Measurements from ENCODE around the gene UST. TPM values are rescaled to one million over a fixed set of nuclear protein-coding genes. Genes with fewer than 3 reads are reported as not detected.

UST gene
- total RNA-seq, 1 donor from 2014 or later, result 9.7 TPM

GRCh38 chr6:149065658-149066556 is 319.1 kb downstream of the UST start:
- TF ChIP-seq CTCF (conservative IDR thresholded peaks at IDR 0.05), result no peak
- DNase-seq (ENCODE audit: extremely low spot score, unreplicated experiment), result no peak
- H3K9me3 Mint-ChIP-seq, result no peaks in the 10 kb centered on the region
- H3K4me3 Mint-ChIP-seq, result no peak overlapping the region
- no peaks in the 10 kb centered on the region for H3K27me3 Mint-ChIP-seq
- H3K4me1 Mint-ChIP-seq (ENCODE audit: unreplicated experiment), result peaks cover 33% of the 10 kb centered on the region
- no peak overlapping the region for H3K27ac Mint-ChIP-seq
- peaks cover 7% of the 10 kb centered on the region for H3K36me3 Mint-ChIP-seq

GRCh38 chr6:149071997-149072396 is 325.2 kb downstream of the UST start:
- H3K27me3 Mint-ChIP-seq, result no peaks in the 10 kb centered on the region
- TF ChIP-seq CTCF (conservative IDR thresholded peaks at IDR 0.05), result no peak
- H3K4me1 Mint-ChIP-seq (ENCODE audit: unreplicated experiment), result peaks cover 11% of the 10 kb centered on the region
- H3K27ac Mint-ChIP-seq, result no peak overlapping the region
- peaks cover 18% of the 10 kb centered on the region for H3K36me3 Mint-ChIP-seq
- no peak overlapping the region for H3K4me3 Mint-ChIP-seq
- DNase-seq (ENCODE audit: extremely low spot score, unreplicated experiment), result no peak
- peaks cover 4% of the 10 kb centered on the region for H3K9me3 Mint-ChIP-seq

- H3K36me3 Mint-ChIP-seq, result peaks cover 11% of the 10 kb centered on the region
- no peaks in the 10 kb centered on the region for H3K27me3 Mint-ChIP-seq
- TF ChIP-seq CTCF (conservative IDR thresholded peaks at IDR 0.05), result no peak
- H3K4me1 Mint-ChIP-seq (ENCODE audit: unreplicated experiment), result peaks cover 14% of the 10 kb centered on the region
- H3K9me3 Mint-ChIP-seq, result peaks cover 4% of the 10 kb centered on the region
- no peak for DNase-seq (ENCODE audit: extremely low spot score, unreplicated experiment)
- H3K4me3 Mint-ChIP-seq, result no peak overlapping the region
- no peak overlapping the region for H3K27ac Mint-ChIP-seq
Measured at GRCh38 chr6:149074832-149075258, 328.0 kb downstream of the UST start.

- H3K4me3 Mint-ChIP-seq, result peak overlapping the region; percentile 21
- TF ChIP-seq CTCF (conservative IDR thresholded peaks at IDR 0.05), result no peak
- no peaks in the 10 kb centered on the region for H3K27me3 Mint-ChIP-seq
- H3K4me1 Mint-ChIP-seq (ENCODE audit: unreplicated experiment), result peaks cover 20% of the 10 kb centered on the region
- H3K27ac Mint-ChIP-seq, result peak overlapping the region; percentile 55
- peaks cover 4% of the 10 kb centered on the region for H3K9me3 Mint-ChIP-seq
- peaks cover 11% of the 10 kb centered on the region for H3K36me3 Mint-ChIP-seq
- DNase-seq (ENCODE audit: extremely low spot score, unreplicated experiment), result no peak
Measured at GRCh38 chr6:149075616-149076354, 329.0 kb downstream of the UST start.

- H3K27me3 Mint-ChIP-seq, result no peaks in the 10 kb centered on the region
- no peak for DNase-seq (ENCODE audit: extremely low spot score, unreplicated experiment)
- peak overlapping the region; percentile 55 for H3K27ac Mint-ChIP-seq
- no peak overlapping the region for H3K4me3 Mint-ChIP-seq
- TF ChIP-seq CTCF (conservative IDR thresholded peaks at IDR 0.05), result no peak
- peaks cover 4% of the 10 kb centered on the region for H3K9me3 Mint-ChIP-seq
- peaks cover 26% of the 10 kb centered on the region for H3K4me1 Mint-ChIP-seq (ENCODE audit: unreplicated experiment)
- H3K36me3 Mint-ChIP-seq, result peaks cover 11% of the 10 kb centered on the region
Measured at GRCh38 chr6:149076355-149076734, 329.5 kb downstream of the UST start.
